ENCODE results near the gene SCTR. TPM values are rescaled to one million over a fixed set of nuclear protein-coding genes. Genes with fewer than 3 reads are reported as not detected.

SCTR gene
- total and polyA plus RNA-seq, 2 of the 13 experiments (the other 11 are each of a cell fraction or from before 2014, with no cell fraction given), result not detected

DNA sequence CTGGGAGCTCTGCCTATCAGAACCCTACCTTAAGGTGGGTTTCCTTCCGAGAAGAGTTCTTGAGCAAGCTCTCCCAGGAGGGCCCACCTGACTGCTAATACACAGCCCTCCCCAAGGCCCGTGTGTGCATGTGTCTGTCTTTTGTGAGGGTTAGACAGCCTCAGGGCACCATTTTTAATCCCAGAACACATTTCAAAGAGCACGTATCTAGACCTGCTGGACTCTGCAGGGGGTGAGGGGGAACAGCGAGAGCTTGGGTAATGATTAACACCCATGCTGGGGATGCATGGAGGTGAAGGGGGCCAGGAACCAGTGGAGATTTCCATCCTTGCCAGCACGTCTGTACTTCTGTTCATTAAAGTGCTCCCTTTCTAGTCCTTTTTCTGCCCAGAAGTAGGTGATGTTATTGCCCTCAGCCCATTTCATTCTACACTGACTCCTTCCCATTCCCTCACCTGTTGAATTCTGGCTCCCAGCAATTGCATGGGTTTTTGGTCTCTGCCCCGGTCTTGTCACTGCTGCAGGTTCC, 86.1 kb downstream of the SCTR start (continued):
- TF ChIP-seq ATF6 (CRISPR knock-in tag; conservative IDR thresholded peaks at IDR 0.05) (peak; percentile 88; the same call in 1 of the 2 replicates), PTBP1 (IDR thresholded peaks at IDR 0.05; ENCODE audit: low read depth, low read length, poor library complexity, severe bottlenecking) (no peak), CEBPZ (IDR thresholded peaks at IDR 0.05; ENCODE audit: low read length) (no peak), ZFP1 (CRISPR knock-in tag; IDR thresholded peaks at IDR 0.05) (0 out of 2 replicates have a peak, but pooled peaks have one; percentile 57), PREB (CRISPR knock-in tag; IDR thresholded peaks at IDR 0.05) (no peak), DRAP1 (CRISPR knock-in tag; IDR thresholded peaks at IDR 0.05) (peak; percentile 88), GABPB1 (CRISPR knock-in tag; IDR thresholded peaks at IDR 0.05) (no peak), GATA4 (IDR thresholded peaks at IDR 0.05; ENCODE audit: borderline replicate concordance, low read depth) (peak; percentile 44; the same call in 1 of the 2 replicates), NONO (IDR thresholded peaks at IDR 0.05) (no peak), NONO (CRISPR knock-in tag; conservative IDR thresholded peaks at IDR 0.05) (peak; percentile 3; the same call in 1 of the 2 replicates), NFIB (CRISPR knock-in tag; IDR thresholded peaks at IDR 0.05; ENCODE audit: borderline replicate concordance) (no peak), SP5 (CRISPR knock-in tag; IDR thresholded peaks at IDR 0.05; ENCODE audit: borderline replicate concordance, low read depth) (no peak), TEAD2 (CRISPR knock-in tag; IDR thresholded peaks at IDR 0.05) (no peak)
- TF ChIP-seq, protein P1, sequence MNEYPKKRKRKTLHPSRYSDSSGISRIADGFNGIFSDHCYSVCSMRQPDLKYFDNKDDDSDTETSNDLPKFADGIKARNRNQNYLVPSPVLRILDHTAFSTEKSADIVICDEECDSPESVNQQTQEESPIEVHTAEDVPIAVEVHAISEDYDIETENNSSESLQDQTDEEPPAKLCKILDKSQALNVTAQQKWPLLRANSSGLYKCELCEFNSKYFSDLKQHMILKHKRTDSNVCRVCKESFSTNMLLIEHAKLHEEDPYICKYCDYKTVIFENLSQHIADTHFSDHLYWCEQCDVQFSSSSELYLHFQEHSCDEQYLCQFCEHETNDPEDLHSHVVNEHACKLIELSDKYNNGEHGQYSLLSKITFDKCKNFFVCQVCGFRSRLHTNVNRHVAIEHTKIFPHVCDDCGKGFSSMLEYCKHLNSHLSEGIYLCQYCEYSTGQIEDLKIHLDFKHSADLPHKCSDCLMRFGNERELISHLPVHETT (CRISPR knock-in tag; conservative IDR thresholded peaks at IDR 0.05), result peak; percentile 70; the same call in 1 of the 2 replicates
- TF ChIP-seq, protein P2, sequence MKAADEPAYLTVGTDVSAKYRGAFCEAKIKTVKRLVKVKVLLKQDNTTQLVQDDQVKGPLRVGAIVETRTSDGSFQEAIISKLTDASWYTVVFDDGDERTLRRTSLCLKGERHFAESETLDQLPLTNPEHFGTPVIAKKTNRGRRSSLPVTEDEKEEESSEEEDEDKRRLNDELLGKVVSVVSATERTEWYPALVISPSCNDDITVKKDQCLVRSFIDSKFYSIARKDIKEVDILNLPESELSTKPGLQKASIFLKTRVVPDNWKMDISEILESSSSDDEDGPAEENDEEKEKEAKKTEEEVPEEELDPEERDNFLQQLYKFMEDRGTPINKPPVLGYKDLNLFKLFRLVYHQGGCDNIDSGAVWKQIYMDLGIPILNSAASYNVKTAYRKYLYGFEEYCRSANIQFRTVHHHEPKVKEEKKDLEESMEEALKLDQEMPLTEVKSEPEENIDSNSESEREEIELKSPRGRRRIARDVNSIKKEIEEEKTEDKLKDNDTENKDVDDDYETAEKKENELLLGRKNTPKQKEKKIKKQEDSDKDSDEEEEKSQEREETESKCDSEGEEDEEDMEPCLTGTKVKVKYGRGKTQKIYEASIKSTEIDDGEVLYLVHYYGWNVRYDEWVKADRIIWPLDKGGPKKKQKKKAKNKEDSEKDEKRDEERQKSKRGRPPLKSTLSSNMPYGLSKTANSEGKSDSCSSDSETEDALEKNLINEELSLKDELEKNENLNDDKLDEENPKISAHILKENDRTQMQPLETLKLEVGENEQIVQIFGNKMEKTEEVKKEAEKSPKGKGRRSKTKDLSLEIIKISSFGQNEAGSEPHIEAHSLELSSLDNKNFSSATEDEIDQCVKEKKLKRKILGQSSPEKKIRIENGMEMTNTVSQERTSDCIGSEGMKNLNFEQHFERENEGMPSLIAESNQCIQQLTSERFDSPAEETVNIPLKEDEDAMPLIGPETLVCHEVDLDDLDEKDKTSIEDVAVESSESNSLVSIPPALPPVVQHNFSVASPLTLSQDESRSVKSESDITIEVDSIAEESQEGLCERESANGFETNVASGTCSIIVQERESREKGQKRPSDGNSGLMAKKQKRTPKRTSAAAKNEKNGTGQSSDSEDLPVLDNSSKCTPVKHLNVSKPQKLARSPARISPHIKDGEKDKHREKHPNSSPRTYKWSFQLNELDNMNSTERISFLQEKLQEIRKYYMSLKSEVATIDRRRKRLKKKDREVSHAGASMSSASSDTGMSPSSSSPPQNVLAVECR (CRISPR knock-in tag; IDR thresholded peaks at IDR 0.05; ENCODE audit: borderline replicate concordance), result peak; percentile 27; the same call in 1 of the 2 replicates
